ENCODE results near the gene LAMC1.

LAMC1 gene

GRCh38 chr1:183194527-183195141 lies 171.4 kb downstream of the LAMC1 start:
- no peak for DNase-seq (ENCODE audit: low read depth in 2 of 2)

- no peak for DNase-seq (ENCODE audit: low read depth in 2 of 2)
Measured at GRCh38 chr1:183195142-183195574, 171.9 kb downstream of the LAMC1 start.

Data from fibroblast of skin of left biceps (primary cell).